NCI-H226 (cell line): ENCODE measurements around the gene IGFLR1.
"Not testable (repeated sequence)": the region's sequence is repeated elsewhere in the genome, so short reads cannot be mapped to it uniquely, and the experiment has no call there.

Experiments used
- DNase-seq: peaks from one replicate; pipeline ENCODE4 v3.0.0-alpha.2; 2015

The IGFLR1 gene

DNA sequence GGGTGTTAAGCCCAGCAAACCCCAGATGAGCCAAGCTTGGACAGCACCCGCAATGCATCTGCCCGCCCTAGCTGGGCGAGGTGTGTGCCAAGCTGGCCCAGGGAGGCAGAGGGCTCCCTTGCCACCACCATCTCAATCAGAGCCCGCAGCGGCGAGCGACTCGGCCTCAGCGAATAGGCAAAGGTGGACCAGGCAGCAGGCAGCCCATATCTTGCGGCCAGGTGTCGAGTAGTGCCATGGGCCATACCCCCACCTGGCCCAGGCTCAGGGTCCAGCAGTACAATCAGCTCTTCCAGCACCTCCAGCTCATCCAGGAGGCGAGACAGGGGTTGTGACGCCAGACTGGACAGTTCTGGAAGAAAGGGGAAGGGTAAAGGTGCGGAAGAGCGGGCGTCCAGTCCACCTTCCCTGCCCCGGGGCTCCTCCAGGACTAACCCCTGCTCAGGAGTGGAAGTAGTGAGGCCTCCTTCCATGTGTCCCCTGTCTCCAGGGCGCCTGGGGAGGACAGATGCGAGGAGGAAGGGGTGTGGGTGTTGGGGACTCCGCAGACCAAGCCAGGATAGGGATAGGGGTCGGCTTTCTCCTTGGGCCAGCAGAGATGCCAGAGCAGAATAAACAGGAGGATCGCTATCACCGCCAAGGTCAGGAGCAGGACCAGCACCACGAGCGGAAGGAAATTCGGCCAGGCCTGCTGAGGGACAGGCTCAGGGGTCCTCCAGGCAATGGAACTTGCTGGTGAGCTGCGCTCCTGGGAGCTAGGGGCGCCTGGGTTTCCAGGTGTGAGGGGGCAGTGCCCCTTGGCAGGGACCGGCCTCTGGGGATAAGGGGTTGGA, 2.8 kb downstream of the IGFLR1 start:
- no peak for DNase-seq

- no peak for DNase-seq
These were observed 3.4 kb downstream of the IGFLR1 start for GRCh38 chr19:35738887-35739229.

DNA sequence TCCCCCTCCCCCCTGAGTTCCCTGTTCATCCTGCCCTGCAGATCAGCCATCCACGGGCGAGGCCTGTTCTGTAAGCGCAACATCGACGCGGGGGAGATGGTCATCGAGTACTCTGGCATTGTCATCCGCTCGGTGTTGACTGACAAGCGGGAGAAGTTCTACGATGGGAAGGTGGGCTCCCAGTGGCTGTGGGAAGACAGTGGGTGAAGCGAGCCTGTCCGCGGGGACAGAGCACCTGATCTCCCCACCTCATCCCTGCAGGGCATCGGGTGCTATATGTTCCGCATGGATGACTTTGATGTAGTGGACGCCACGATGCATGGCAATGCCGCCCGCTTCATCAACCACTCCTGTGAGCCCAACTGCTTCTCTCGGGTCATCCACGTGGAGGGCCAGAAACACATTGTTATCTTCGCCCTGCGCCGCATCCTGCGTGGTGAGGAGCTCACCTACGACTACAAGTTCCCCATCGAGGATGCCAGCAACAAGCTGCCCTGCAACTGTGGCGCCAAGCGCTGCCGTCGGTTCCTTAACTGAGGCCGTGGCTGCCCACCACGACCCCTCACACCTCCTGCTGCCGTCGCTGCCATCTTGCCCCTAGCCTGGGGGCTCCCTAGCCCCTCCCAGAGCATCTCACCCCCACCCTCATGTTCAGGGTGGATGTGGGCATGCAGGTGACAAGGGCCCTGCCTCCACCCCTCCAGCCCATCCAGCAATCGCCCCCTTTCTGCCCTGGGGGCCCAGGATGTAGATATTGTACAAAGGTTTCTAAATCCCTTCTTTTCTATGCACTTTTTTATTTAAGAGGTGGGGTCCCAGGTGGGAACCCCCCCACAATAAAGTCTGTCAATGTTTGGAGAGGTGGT, 4.0 kb downstream of the IGFLR1 start:
- DNase-seq = no peak

DNA sequence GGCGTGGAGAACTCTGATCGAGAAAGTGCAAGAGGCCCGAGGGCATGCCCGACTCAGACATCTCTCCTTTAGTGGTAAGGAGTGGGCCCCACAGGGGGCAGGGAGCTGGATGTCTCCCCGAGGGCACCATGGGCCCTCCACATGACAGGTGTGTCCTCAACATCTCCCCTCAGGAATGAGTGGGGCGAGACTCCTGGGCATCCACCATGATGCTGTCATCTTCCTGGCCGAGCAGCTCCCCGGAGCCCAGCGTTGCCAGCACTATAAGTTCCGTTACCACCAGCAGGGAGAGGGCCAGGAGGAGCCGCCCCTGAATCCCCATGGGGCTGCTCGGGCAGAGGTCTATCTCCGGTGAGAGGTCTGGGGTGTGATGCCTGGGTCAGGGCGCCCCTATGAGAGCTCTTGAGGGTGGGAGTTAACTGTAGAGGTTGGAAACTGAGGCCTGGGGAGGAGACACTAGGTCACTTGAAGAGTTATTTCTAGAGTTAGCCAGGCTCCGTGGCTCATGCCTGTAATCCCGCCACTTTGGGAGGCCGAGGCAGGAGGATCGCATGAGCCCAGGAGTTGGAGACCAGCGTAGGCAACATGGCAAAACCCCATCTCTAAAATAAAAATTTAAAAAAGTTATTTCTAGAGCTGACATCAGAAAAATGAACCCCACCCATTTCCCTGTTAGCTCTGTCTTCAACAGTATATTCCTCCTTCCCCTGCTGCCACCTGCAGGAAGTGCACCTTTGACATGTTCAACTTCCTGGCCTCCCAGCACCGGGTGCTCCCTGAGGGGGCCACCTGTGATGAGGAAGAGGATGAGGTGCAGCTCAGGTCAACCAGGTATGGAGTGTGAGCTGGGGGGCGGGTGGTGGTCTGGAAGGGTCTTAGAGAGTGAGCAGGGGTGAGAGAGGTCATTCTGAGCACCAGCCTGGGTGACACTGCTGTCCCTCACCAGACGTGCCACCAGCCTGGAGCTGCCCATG, 5.1 kb downstream of the IGFLR1 start:
- DNase-seq = no peak

DNA sequence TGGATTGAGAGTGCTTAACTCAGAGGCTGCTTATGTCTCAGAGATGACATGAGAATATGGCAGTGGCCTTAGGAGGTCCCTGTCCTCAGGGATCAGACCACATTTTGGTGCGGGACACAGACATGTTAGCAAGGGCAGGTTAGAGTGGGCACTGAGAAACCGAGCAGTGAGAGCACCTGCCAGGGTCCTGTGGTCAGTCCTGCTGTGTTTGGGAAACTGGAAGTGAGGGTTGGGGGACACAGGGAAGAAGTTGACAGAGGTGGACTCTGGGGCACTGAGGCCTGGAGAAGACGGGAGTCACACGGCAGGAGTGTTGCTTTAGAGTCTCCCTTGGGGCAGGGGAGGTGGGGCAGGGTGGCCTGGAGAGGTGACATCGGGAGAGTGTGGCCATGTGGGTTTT, 7.4 kb downstream of the IGFLR1 start:
- DNase-seq = no peak

DNA sequence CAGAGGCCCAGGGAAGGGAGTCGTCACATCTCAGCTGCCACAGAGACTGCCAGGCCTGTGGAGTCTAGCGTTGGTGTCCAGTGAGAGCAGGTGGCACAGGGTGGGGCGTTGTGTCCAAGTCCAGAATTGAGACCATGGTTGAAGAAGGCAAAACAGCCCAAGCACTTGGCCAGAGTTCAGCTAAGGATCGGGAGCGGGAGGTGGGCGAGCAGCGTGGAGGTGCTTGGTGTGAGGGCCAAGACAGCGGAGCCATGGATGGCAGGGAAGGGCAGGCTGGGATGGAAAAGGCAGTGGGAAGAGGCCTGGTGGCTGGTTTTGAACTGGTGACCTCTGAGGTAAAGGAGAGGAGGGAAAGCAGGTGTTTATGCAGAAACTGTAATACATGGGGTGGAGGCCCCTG, 8.0 kb downstream of the IGFLR1 start:
- no peak for DNase-seq

DNA sequence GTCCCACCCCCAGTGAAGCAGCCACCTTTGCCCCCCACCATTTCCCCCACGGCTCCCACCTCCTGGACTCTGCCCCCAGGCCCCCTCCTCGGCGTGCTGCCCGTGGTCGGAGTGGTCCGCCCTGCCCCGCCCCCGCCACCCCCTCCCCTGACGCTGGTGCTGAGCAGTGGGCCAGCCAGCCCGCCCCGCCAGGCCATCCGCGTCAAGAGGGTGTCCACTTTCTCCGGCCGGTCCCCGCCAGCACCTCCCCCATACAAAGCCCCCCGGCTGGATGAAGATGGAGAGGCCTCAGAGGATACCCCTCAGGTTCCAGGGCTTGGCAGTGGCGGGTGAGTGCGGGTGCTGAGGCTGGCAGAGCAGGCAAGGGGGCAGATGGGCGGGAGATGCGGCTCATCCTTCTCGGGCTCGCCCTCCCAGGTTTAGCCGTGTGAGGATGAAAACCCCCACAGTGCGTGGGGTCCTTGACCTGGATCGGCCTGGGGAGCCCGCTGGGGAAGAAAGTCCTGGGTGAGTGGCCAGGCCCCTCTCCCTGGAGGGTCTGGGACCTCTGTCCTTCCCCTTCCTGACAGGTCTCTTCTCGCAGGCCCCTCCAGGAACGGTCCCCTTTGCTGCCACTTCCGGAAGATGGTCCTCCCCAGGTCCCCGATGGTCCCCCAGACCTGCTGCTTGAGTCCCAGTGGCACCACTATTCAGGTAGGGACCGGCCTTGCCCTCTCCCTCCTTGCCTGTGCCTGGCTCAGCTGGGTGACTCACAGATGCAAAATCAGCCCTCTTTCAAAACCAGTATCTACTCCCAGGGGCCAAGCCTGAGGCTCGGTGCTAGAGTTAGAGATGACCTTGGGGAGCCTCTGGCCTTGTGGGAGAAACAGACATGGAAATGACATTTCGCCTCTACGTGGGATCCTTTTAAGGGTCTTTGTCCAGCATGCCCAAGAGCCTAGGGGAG, 8.8 kb downstream of the IGFLR1 start:
- no peak for DNase-seq

- DNase-seq = no peak
These were observed 9.6 kb downstream of the IGFLR1 start for GRCh38 chr19:35732540-35733179.

GRCh38 chr19:35731779-35732405, 10.4 kb downstream of the IGFLR1 start:
- DNase-seq = no peak

DNA sequence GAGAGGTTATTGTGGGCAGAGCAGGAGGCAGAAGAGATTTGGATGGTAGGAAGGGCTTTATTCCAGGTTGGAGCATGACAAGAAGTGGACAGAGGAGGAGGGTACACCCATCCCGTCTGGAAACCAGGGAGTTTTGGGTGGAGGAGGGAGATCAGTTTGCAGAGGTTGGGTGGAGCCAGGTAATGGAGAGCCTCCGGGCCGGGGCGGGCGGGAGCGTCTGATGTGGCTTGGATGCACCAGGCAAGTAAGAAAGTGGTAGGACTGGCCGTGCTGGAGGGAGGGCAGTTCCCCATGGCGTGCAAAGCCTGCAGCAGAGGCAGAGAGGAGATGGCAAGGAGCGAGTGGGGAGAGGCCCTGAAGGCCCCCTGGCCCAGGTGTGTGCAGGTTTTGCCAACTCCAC, 10.9 kb downstream of the IGFLR1 start:
- no peak for DNase-seq

DNA sequence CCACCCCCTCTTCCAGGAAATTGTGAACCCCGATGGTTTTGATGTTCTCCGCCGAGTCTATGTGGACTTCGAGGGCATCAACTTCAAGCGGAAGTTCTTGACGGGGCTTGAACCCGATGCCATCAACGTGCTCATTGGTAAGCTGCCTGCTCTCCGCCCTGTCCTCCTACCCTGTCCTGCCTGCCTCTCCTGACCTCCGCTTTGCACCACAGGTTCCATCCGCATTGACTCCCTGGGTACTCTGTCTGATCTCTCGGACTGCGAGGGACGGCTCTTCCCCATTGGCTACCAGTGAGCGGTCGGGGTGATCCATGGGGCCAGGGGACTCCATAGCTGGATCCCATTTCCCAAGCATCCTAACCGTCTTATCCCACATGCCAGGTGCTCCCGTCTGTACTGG, 11.9 kb downstream of the IGFLR1 start:
- no peak for DNase-seq

- DNase-seq = no peak
These were observed 12.5 kb downstream of the IGFLR1 start for GRCh38 chr19:35729763-35730162.

DNA sequence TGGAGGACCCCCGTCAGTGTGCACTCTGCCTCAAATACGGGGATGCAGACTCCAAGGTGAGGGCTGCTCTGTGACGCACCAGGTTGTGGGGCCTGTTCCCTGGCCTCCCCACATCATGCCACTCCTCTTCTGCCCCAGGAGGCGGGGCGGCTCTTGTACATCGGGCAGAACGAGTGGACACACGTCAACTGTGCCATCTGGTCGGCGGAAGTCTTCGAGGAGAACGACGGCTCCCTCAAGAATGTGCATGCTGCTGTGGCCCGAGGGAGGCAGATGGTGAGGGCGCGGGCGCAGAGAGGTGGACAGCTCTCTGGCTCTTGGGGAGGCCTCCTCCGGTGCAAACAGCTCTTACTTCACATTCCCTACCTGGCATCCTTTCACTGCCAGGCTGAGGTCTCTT, 13.2 kb downstream of the IGFLR1 start:
- DNase-seq = no peak

DNA sequence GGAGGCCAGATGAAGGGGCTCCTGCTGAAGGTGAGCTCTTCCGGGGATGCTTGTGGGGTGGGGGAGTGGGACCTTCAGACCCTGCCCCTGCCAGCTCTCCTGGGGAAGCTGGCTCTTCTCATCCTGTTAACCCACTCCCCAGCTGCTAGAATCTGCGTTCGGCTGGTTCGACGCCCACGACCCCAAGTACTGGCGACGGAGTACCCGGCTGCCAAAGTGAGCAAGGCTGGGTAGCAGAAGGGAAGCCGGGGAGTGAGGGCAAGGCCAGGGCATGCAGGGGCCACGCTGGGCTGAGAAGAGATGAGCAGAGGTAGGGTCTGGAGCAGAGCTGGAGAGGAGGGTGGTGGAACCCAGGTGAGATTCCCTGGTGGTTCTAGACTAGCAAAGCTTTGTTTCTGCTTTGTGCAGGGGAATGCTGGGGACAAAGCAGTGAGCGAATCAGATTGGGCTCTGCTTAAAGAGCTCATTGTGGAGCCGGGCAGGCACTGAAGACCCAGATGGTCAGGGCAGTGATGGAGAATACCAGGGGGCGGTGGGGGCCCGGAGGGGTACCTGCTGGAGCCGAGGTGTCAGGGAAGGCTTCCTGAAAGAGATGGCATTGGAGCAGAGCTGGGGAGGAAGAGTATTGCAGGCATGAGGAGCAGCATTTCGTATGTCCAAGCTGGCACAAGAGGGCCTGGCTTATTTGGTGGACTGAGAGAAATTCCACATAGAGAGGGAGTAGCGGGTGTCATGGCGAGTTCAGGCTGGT, 14.1 kb downstream of the IGFLR1 start:
- DNase-seq = no peak

- DNase-seq = no peak
These were observed 14.9 kb downstream of the IGFLR1 start for GRCh38 chr19:35727053-35727955.

GRCh38 chr19:35725216-35725861, 16.9 kb downstream of the IGFLR1 start:
- DNase-seq = no peak

DNA sequence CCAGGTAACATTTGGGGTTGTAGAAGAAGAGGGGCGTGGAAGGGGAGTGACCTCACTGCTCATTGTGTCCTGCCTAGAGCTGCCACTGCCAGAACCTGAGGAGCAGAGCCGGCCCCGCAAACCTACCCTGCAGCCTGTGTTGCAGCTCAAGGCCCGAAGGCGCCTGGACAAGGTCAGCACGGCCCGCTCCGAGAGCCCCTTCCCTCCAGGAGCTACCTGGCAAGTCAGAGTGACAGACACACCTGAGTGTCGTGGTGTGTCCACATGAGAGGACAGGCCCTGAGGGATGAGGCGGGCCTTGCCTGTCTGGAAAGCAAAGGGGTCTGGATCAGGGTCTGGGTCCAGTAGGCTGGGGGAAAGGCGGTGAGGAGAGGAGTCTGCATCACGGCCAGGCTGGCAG, 17.7 kb downstream of the IGFLR1 start:
- no peak for DNase-seq

DNA sequence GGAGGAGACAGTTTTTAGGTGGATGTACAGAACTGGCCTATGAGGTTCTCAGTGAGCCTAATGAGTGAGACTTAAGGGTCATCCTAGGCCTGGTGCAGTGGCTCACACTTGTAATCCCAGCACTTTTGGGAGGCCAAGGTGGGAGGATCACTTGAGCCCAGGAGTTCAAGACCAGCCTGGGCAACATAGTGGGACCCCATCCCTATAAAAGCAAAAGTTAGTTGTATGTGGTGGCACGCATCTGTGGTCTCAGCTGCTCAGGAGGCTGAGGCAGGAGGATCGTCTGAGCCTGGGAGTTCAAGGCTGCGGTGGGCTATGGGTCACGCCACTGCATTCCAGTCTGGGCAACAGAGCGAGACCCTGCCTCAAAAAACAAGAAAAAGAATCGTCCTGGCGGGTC, 18.1 kb downstream of the IGFLR1 start:
- DNase-seq = not testable (repeated sequence)
